Liver (tissue), 9 donors: ENCODE data around the gene TMPRSS6. TPM values are rescaled to one million over a fixed set of nuclear protein-coding genes. Genes with fewer than 3 reads are reported as not detected.

Source experiments
- DNase-seq: peaks from one replicate; pipeline ENCODE4 v3.0.0-alpha.2; 2017; ENCODE audit warnings: low spot score
- H3K27ac ChIP-seq, 2 donors: one replicate each; pipeline ENCODE4 v1.7.0; 2013; ENCODE audit warnings: inconsistent platforms in 2 of 2, low read length in 2 of 2, control low read depth in 1 of 2, low read depth in 1 of 2, mild to moderate bottlenecking in 1 of 2
- H3K27me3 ChIP-seq, 4 donors: one replicate each; pipeline versions ENCODE4 v1.6.1 to v1.7.0; 2013; ENCODE audit warnings: low read length in 3 of 4, inconsistent platforms in 1 of 4, mild to moderate bottlenecking in 1 of 4, moderate library complexity in 1 of 4; ENCODE audit not compliant: control insufficient read depth in 4 of 4, insufficient read depth in 4 of 4
- H3K36me3 ChIP-seq, 4 donors: one replicate each; pipeline versions ENCODE4 v1.6.1 to v1.7.0; 2013; ENCODE audit warnings: low read length in 3 of 4, mild to moderate bottlenecking in 3 of 4, low read depth in 1 of 4, moderate library complexity in 1 of 4; ENCODE audit not compliant: control insufficient read depth in 4 of 4, insufficient read depth in 3 of 4
- H3K4me1 ChIP-seq, 4 donors: one replicate each; pipeline versions ENCODE4 v1.6.1 to v1.7.0; 2013; ENCODE audit warnings: low read length in 3 of 4, mild to moderate bottlenecking in 3 of 4, moderate library complexity in 1 of 4; ENCODE audit not compliant: control insufficient read depth in 4 of 4, insufficient read depth in 4 of 4
- H3K4me3 ChIP-seq, 3 donors: one replicate each; pipeline versions ENCODE4 v1.6.1 to v1.7.0; 2013; ENCODE audit warnings: low read length in 3 of 3, control low read depth in 1 of 3, low read depth in 1 of 3, mild to moderate bottlenecking in 1 of 3
- H3K9ac ChIP-seq, 2 donors: one replicate each; pipeline ENCODE4 v1.7.0; 2013; ENCODE audit warnings: low read length in 2 of 2, mild to moderate bottlenecking in 2 of 2, moderate library complexity in 2 of 2, control low read depth in 1 of 2, low read depth in 1 of 2
- H3K9me3 ChIP-seq, 4 donors: one replicate each; pipeline versions ENCODE4 v1.6.1 to v1.7.0; 2013; ENCODE audit warnings: low read length in 3 of 4; ENCODE audit not compliant: control insufficient read depth in 4 of 4
- EGR1 ChIP-seq, 2 donors: IDR thresholded peaks; 2 replicates each; pipeline ENCODE4 v1.6.1; 2016 to 2018; ENCODE audit warnings: antibody characterized with exemption in 2 of 2, low read depth in 2 of 2
- FOXA1 ChIP-seq: IDR thresholded peaks from 2 replicates; pipeline ENCODE4 v1.6.1; 2016; ENCODE audit warnings: antibody characterized with exemption
- FOXA2 ChIP-seq: IDR thresholded peaks from 2 replicates; pipeline ENCODE4 v1.6.1; 2016; ENCODE audit warnings: antibody characterized with exemption
- GABPA ChIP-seq, 2 donors: IDR thresholded peaks in 1 of 2; conservative IDR thresholded peaks in 1 of 2; 2 replicates each; pipeline ENCODE4 v1.6.1; 2016; ENCODE audit warnings: antibody characterized with exemption in 2 of 2, mild to moderate bottlenecking in 1 of 2, moderate library complexity in 1 of 2
- HNF4A ChIP-seq, 2 donors: conservative IDR thresholded peaks; 2 replicates each; pipeline ENCODE4 v1.6.1; 2016; ENCODE audit warnings: antibody characterized with exemption in 2 of 2, mild to moderate bottlenecking in 2 of 2
- HNF4G ChIP-seq: IDR thresholded peaks from 2 replicates; pipeline ENCODE4 v1.6.1; 2016; ENCODE audit warnings: antibody characterized with exemption
- JUND ChIP-seq, 2 donors: IDR thresholded peaks; 2 replicates each; pipeline ENCODE4 v1.6.1; 2016; ENCODE audit warnings: antibody characterized with exemption in 2 of 2
- MAX ChIP-seq: IDR thresholded peaks from 2 replicates; pipeline ENCODE4 v1.6.1; 2016; ENCODE audit warnings: antibody characterized with exemption
- NR2F2 ChIP-seq: IDR thresholded peaks from 2 replicates; pipeline ENCODE4 v1.6.1; 2016; ENCODE audit warnings: antibody characterized with exemption
- RAD21 ChIP-seq, 2 donors: IDR thresholded peaks; 2 replicates each; pipeline ENCODE4 v1.6.1; 2016; ENCODE audit warnings: antibody characterized with exemption in 2 of 2, mild to moderate bottlenecking in 2 of 2
- RXRA ChIP-seq, 2 donors: IDR thresholded peaks; 2 replicates each; pipeline ENCODE4 v1.6.1; 2017 to 2018; ENCODE audit warnings: antibody characterized with exemption in 2 of 2, mild to moderate bottlenecking in 1 of 2
- SP1 ChIP-seq: IDR thresholded peaks from 2 replicates; pipeline ENCODE4 v1.6.1; 2018; ENCODE audit warnings: antibody characterized with exemption, mild to moderate bottlenecking
- TAF1 ChIP-seq: conservative IDR thresholded peaks from 2 replicates; pipeline ENCODE4 v1.6.1; 2016; ENCODE audit warnings: antibody characterized with exemption, mild to moderate bottlenecking
- YY1 ChIP-seq: IDR thresholded peaks from 2 replicates; pipeline ENCODE4 v1.6.1; 2016; ENCODE audit warnings: antibody characterized with exemption, mild to moderate bottlenecking
- WGBS: extraction: QIAGEN DNeasy Blood & Tissue Kit; methylation state at CpG from one replicate; pipeline ENCODE4 v1.1.7; 2013; 5-methylcytosine and 5-hydroxymethylcytosine counted together
- polyA plus RNA-seq, 2 donors: library from polyadenylated mRNA; stranded (reverse) in 1 of 2; unstranded in 1 of 2; fragments of 200-250 nt in 1 of 2; fragments of >200 nt in 1 of 2; fragmentation: Nextera tagmentation in 1 of 2; extraction: Ambion mirVana in 1 of 2; gene quantifications; one replicate each; pipeline versions ENCODE4 v1.2.1 to v1.2.3, GENCODE V29; 2013 to 2015
- total RNA-seq, 2 donors: library from RNA; depleted of rRNA; stranded (reverse); fragments of >200 nt; gene quantifications; one replicate each; pipeline ENCODE4 v1.2.3, GENCODE V29; 2014
- TF ChIP-seq, protein P1 (sequence below): fragments of 150-350 bp; IDR thresholded peaks from 2 replicates; pipeline ENCODE4 v1.5.1; 2017; ENCODE audit warnings: improper control_type of control experiment, low read depth, low read length; ENCODE audit not compliant: missing input control
- TF ChIP-seq, protein P2 (sequence below): IDR thresholded peaks from 2 replicates; pipeline ENCODE4 v1.6.1; 2016; ENCODE audit warnings: antibody characterized with exemption, mild to moderate bottlenecking
- TF ChIP-seq, protein P3 (sequence below): IDR thresholded peaks from 2 replicates; pipeline ENCODE4 v1.6.1; 2016; ENCODE audit warnings: antibody characterized with exemption
- TF ChIP-seq, protein P4 (sequence below): IDR thresholded peaks from 2 replicates; pipeline ENCODE4 v1.6.1; 2016; ENCODE audit warnings: antibody characterized with exemption
- donor health status: healthy.
- donor health status: healthy.
- donor health status: healthy.
- donor health status: healthy.
- donor health status: healthy.

TMPRSS6 gene
- total and polyA plus RNA-seq, 4 donors: 12.6 to 47.1 (median 39.9) TPM

DNA sequence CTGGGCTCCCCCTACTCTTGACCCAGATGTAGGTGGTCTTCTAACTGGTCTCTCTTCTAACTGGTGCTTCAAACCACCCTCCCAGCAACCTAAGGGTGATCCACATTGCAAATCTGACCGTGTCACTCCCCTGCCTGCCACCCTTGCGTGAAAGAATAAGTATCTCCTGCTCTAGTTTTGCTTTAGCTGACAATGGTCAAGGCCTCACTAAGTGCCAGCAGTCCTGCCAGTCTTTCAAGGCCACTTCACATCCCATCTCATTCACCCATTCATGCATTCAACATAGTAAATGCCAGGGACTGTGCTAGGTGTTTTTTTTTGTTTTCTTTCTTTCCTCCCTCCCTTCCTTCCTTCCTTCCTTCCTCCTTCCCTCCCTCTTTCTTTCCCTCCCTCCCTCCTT is 60.3 kb downstream of the TMPRSS6 start:
- Histone ChIP-seq H3K27ac (no peak overlapping the region), H3K9ac (no peak overlapping the region), H3K4me3 (no peak overlapping the region), H3K9me3 (no peaks in the 10 kb centered on the region), H3K27me3 (no peaks in the 10 kb centered on the region), H3K36me3 (no peaks in the 10 kb centered on the region), H3K4me1 (peaks cover 5 to 16% (median 7%) of the 10 kb centered on the region in 4 donors)
- WGBS: 91% methylated on average over 2 of the region's 2 CpGs
- TF ChIP-seq GABPA (IDR thresholded peaks at IDR 0.05 in 1 of 2, conservative IDR thresholded peaks at IDR 0.05 in 1 of 2) (no peak), HNF4A (conservative IDR thresholded peaks at IDR 0.05) (no peak), HNF4G (no peak), YY1 (no peak), NR2F2 (no peak), FOXA2 (no peak), TAF1 (no peak), MAX (no peak), FOXA1 (no peak), SP1 (no peak), JUND (IDR thresholded peaks at IDR 0.05) (no peak), EGR1 (IDR thresholded peaks at IDR 0.05; ENCODE audit: low read depth in 2 of 2) (no peak), RAD21 (IDR thresholded peaks at IDR 0.05) (no peak), RXRA (IDR thresholded peaks at IDR 0.05) (no peak)
- TF ChIP-seq, protein P1, sequence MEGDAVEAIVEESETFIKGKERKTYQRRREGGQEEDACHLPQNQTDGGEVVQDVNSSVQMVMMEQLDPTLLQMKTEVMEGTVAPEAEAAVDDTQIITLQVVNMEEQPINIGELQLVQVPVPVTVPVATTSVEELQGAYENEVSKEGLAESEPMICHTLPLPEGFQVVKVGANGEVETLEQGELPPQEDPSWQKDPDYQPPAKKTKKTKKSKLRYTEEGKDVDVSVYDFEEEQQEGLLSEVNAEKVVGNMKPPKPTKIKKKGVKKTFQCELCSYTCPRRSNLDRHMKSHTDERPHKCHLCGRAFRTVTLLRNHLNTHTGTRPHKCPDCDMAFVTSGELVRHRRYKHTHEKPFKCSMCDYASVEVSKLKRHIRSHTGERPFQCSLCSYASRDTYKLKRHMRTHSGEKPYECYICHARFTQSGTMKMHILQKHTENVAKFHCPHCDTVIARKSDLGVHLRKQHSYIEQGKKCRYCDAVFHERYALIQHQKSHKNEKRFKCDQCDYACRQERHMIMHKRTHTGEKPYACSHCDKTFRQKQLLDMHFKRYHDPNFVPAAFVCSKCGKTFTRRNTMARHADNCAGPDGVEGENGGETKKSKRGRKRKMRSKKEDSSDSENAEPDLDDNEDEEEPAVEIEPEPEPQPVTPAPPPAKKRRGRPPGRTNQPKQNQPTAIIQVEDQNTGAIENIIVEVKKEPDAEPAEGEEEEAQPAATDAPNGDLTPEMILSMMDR: no peak
- TF ChIP-seq, protein P2, sequence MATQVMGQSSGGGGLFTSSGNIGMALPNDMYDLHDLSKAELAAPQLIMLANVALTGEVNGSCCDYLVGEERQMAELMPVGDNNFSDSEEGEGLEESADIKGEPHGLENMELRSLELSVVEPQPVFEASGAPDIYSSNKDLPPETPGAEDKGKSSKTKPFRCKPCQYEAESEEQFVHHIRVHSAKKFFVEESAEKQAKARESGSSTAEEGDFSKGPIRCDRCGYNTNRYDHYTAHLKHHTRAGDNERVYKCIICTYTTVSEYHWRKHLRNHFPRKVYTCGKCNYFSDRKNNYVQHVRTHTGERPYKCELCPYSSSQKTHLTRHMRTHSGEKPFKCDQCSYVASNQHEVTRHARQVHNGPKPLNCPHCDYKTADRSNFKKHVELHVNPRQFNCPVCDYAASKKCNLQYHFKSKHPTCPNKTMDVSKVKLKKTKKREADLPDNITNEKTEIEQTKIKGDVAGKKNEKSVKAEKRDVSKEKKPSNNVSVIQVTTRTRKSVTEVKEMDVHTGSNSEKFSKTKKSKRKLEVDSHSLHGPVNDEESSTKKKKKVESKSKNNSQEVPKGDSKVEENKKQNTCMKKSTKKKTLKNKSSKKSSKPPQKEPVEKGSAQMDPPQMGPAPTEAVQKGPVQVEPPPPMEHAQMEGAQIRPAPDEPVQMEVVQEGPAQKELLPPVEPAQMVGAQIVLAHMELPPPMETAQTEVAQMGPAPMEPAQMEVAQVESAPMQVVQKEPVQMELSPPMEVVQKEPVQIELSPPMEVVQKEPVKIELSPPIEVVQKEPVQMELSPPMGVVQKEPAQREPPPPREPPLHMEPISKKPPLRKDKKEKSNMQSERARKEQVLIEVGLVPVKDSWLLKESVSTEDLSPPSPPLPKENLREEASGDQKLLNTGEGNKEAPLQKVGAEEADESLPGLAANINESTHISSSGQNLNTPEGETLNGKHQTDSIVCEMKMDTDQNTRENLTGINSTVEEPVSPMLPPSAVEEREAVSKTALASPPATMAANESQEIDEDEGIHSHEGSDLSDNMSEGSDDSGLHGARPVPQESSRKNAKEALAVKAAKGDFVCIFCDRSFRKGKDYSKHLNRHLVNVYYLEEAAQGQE: no peak
- TF ChIP-seq, protein P3, sequence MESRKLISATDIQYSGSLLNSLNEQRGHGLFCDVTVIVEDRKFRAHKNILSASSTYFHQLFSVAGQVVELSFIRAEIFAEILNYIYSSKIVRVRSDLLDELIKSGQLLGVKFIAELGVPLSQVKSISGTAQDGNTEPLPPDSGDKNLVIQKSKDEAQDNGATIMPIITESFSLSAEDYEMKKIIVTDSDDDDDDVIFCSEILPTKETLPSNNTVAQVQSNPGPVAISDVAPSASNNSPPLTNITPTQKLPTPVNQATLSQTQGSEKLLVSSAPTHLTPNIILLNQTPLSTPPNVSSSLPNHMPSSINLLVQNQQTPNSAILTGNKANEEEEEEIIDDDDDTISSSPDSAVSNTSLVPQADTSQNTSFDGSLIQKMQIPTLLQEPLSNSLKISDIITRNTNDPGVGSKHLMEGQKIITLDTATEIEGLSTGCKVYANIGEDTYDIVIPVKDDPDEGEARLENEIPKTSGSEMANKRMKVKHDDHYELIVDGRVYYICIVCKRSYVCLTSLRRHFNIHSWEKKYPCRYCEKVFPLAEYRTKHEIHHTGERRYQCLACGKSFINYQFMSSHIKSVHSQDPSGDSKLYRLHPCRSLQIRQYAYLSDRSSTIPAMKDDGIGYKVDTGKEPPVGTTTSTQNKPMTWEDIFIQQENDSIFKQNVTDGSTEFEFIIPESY: no peak
- TF ChIP-seq, protein P4, sequence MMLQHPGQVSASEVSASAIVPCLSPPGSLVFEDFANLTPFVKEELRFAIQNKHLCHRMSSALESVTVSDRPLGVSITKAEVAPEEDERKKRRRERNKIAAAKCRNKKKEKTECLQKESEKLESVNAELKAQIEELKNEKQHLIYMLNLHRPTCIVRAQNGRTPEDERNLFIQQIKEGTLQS: no peak
- DNase-seq: no peak
